Measurements from ENCODE around the gene IL15RA. TPM values are rescaled to one million over a fixed set of nuclear protein-coding genes. Genes with fewer than 3 reads are reported as not detected.

IL15RA gene
- total and polyA plus RNA-seq, 10 of the 15 experiments (the other 5 are each of a cell fraction or from before 2014, with no cell fraction given): 2.0 to 14.8 (median 12.1) TPM

DNA sequence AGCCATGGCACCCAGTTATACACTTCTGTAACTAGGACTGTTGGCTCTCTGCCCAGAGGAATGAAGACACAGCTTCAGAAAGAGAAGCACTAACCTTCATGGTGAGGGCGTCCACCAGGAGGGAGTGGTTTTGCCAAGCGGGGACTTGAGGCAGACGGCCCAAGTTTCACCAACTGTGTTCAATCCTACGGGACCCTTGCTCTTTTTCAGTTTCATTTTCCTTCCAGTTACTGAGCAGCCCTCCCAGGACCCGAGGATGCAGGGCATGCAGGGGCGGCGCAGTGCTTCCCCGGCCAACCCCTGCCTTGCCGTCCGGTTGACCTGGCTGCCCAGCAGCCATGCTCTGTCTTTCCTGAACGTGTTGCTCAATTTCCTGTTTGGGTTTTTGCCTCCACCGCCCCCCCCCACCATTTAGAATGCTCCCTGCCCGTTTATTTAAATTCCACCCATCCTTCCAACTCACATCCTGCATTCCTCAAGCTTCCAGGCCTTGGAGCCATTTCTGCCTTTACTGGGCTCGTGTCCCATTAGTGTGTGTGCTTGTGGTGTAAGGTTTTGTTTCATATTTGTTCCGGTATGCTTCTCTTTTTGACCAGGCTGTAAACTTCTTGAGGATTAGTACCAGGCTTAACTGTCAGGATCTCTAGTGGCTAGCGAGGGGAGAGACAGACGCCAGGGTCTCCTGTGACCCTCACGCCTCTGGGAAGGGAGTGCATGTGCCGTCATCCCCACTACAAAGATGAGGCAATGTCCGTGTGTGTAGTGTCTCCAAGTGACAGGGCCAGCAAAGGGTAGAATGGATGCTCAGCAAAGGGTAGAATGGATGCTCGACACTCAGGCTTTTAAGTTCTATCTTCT, 31.6 kb downstream of the IL15RA start:
- Histone ChIP-seq H3K4me3 (no peak overlapping the region), H3K36me3 (ENCODE audit: control insufficient read depth in 2 of 2, insufficient read depth in 2 of 2, low read length in 1 of 2) (no peaks in the 10 kb centered on the region), H3K9ac (ENCODE audit: control insufficient read depth, insufficient read depth, low read length) (no peak overlapping the region), H3K4me2 (ENCODE audit: control insufficient read depth, insufficient read depth) (peak overlapping the region; percentile 20; the same call in 1 of the 2 replicates), H3K79me2 (ENCODE audit: control insufficient read depth, insufficient read depth, low read length) (no peaks in the 10 kb centered on the region), H3K27me3 (replicated peaks in 1 of 2; ENCODE audit: control insufficient read depth in 2 of 2, insufficient read depth in 2 of 2, low read length in 1 of 2) (no peaks in the 10 kb centered on the region), H4K20me1 (ENCODE audit: control insufficient read depth, insufficient read depth) (no peaks in the 10 kb centered on the region), H2AFZ (ENCODE audit: control insufficient read depth, low read depth, low read length) (no peak overlapping the region), H3K9me3 (replicated peaks; ENCODE audit: control insufficient read depth, insufficient read depth, low read length) (no peaks in the 10 kb centered on the region), H3K4me1 (ENCODE audit: control insufficient read depth, insufficient read depth, low read length) (no peaks in the 10 kb centered on the region), H3K27ac (ENCODE audit: control insufficient read depth, insufficient read depth) (no peak overlapping the region)
- ATAC-seq (no peak), DNase-seq (ENCODE audit: low read depth, low spot score) (no peak), FAIRE-seq (no peak)
- ChIA-PET SMC1A (ENCODE audit: uncharacterized antibody, unreplicated experiment) (interaction anchor here (0.6 kb wide), 1 partner anchor 561 kb away, joined by 3 read pairs; no protein-coding TSS in a partner anchor), RAD21 (ENCODE audit: unreplicated experiment) (interaction anchor here (0.5 to 1.5 kb wide), 3 partner anchors 9 to 450 kb away, joined by 3 to 5 read pairs (median 3); no protein-coding TSS in a partner anchor), CTCF (interaction anchor here (1.3 kb wide), 1 partner anchor 15 kb away, joined by 3 read pairs; no protein-coding TSS in a partner anchor), POLR2A (no interaction called here)
- BruUV-seq (replicated peaks): no TSS peak
- TF ChIP-seq, protein P1, sequence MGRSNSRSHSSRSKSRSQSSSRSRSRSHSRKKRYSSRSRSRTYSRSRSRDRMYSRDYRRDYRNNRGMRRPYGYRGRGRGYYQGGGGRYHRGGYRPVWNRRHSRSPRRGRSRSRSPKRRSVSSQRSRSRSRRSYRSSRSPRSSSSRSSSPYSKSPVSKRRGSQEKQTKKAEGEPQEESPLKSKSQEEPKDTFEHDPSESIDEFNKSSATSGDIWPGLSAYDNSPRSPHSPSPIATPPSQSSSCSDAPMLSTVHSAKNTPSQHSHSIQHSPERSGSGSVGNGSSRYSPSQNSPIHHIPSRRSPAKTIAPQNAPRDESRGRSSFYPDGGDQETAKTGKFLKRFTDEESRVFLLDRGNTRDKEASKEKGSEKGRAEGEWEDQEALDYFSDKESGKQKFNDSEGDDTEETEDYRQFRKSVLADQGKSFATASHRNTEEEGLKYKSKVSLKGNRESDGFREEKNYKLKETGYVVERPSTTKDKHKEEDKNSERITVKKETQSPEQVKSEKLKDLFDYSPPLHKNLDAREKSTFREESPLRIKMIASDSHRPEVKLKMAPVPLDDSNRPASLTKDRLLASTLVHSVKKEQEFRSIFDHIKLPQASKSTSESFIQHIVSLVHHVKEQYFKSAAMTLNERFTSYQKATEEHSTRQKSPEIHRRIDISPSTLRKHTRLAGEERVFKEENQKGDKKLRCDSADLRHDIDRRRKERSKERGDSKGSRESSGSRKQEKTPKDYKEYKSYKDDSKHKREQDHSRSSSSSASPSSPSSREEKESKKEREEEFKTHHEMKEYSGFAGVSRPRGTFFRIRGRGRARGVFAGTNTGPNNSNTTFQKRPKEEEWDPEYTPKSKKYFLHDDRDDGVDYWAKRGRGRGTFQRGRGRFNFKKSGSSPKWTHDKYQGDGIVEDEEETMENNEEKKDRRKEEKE (IDR thresholded peaks at IDR 0.05): no peak
- 0 out of 2 replicates have a peak, but pooled peaks have one; percentile 26 for TF ChIP-seq POLR2A (IDR thresholded peaks at IDR 0.05; ENCODE audit: low read depth, low read length)
- intact Hi-C loops (cut with micrococcal nuclease; ENCODE audit: unreplicated experiment) (no loop called here), in situ Hi-C loops (cut with MboI) (no loop called here)
- 66% methylated on average over 21 of the region's 21 CpGs for WGBS (ENCODE audit: insufficient coverage, insufficient replicate concordance, low lambda C conversion rate, missing lambda C conversion rate)

DNA sequence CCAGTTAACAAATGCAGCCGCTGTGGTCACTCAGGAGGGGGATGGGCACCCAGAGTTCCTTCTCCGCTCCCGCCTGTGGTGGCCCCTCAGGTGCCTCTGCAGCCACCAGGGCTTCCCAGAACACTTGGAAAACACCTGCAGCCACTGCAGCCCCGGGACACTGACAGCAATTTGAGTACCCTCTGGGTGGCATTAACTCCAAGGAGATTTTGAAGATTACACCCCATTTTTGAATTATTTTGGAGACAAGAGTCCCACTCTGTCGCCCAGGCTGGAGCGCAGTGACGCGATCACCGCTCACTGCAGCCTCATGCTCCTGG, 32.2 kb downstream of the IL15RA start:
- FAIRE-seq: no peak
- Histone ChIP-seq H3K4me1 (ENCODE audit: control insufficient read depth, insufficient read depth, low read length) (no peaks in the 10 kb centered on the region), H3K4me2 (ENCODE audit: control insufficient read depth, insufficient read depth) (peak overlapping the region; percentile 20; the same call in 1 of the 2 replicates), H3K36me3 (ENCODE audit: control insufficient read depth in 2 of 2, insufficient read depth in 2 of 2, low read length in 1 of 2) (no peaks in the 10 kb centered on the region), H3K79me2 (ENCODE audit: control insufficient read depth, insufficient read depth, low read length) (no peaks in the 10 kb centered on the region), H3K9me3 (replicated peaks; ENCODE audit: control insufficient read depth, insufficient read depth, low read length) (no peaks in the 10 kb centered on the region; the same call in 1 of the 3 replicates), H3K27ac (ENCODE audit: control insufficient read depth, insufficient read depth) (no peak overlapping the region), H3K9ac (ENCODE audit: control insufficient read depth, insufficient read depth, low read length) (no peak overlapping the region), H2AFZ (ENCODE audit: control insufficient read depth, low read depth, low read length) (no peak overlapping the region), H4K20me1 (ENCODE audit: control insufficient read depth, insufficient read depth) (no peaks in the 10 kb centered on the region), H3K4me3 (no peak overlapping the region), H3K27me3 (replicated peaks in 1 of 2; ENCODE audit: control insufficient read depth in 2 of 2, insufficient read depth in 2 of 2, low read length in 1 of 2) (no peaks in the 10 kb centered on the region)
- ChIA-PET RAD21 (ENCODE audit: unreplicated experiment) (interaction anchor here (0.5 to 1.5 kb wide), 2 partner anchors 8 to 53 kb away, joined by 3 read pairs; no protein-coding TSS in a partner anchor), POLR2A (no interaction called here), CTCF (interaction anchor here (1.3 kb wide), 1 partner anchor 16 kb away, joined by 3 read pairs; no protein-coding TSS in a partner anchor), SMC1A (ENCODE audit: uncharacterized antibody, unreplicated experiment) (no interaction called here)
- 87% methylated on average over 9 of the region's 9 CpGs for WGBS (ENCODE audit: insufficient coverage, insufficient replicate concordance, low lambda C conversion rate, missing lambda C conversion rate)
- DNase-seq (ENCODE audit: low read depth, low spot score): no peak
- no peak for ATAC-seq
- in situ Hi-C loops (cut with MboI) (no loop called here), intact Hi-C loops (cut with micrococcal nuclease; ENCODE audit: unreplicated experiment) (no loop called here)
- BruUV-seq (replicated peaks): no TSS peak
- no peak for TF ChIP-seq CHD1 (IDR thresholded peaks at IDR 0.05; ENCODE audit: low read depth, low read length)
- TF ChIP-seq HDAC6 (IDR thresholded peaks at IDR 0.05; ENCODE audit: unreplicated experiment): no peak
- no peak for TF ChIP-seq KLF5 (IDR thresholded peaks at IDR 0.05; ENCODE audit: partially characterized antibody)
- no peak for TF ChIP-seq EGR1 (IDR thresholded peaks at IDR 0.05; ENCODE audit: borderline replicate concordance in 1 of 2, low read depth in 2 of 2, low read length in 2 of 2)
- TF ChIP-seq, protein P2, sequence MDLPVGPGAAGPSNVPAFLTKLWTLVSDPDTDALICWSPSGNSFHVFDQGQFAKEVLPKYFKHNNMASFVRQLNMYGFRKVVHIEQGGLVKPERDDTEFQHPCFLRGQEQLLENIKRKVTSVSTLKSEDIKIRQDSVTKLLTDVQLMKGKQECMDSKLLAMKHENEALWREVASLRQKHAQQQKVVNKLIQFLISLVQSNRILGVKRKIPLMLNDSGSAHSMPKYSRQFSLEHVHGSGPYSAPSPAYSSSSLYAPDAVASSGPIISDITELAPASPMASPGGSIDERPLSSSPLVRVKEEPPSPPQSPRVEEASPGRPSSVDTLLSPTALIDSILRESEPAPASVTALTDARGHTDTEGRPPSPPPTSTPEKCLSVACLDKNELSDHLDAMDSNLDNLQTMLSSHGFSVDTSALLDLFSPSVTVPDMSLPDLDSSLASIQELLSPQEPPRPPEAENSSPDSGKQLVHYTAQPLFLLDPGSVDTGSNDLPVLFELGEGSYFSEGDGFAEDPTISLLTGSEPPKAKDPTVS (IDR thresholded peaks at IDR 0.05; ENCODE audit: low read depth, low read length): no peak
- TF ChIP-seq CBFB (IDR thresholded peaks at IDR 0.05; ENCODE audit: low read depth): no peak
- TF ChIP-seq IKZF2 (IDR thresholded peaks at IDR 0.05): no peak
- TF ChIP-seq, protein P3, sequence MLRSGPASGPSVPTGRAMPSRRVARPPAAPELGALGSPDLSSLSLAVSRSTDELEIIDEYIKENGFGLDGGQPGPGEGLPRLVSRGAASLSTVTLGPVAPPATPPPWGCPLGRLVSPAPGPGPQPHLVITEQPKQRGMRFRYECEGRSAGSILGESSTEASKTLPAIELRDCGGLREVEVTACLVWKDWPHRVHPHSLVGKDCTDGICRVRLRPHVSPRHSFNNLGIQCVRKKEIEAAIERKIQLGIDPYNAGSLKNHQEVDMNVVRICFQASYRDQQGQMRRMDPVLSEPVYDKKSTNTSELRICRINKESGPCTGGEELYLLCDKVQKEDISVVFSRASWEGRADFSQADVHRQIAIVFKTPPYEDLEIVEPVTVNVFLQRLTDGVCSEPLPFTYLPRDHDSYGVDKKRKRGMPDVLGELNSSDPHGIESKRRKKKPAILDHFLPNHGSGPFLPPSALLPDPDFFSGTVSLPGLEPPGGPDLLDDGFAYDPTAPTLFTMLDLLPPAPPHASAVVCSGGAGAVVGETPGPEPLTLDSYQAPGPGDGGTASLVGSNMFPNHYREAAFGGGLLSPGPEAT (IDR thresholded peaks at IDR 0.05; ENCODE audit: low read depth): no peak

Data from GM12878 (cell line).